Mammary epithelial cell (primary cell): ENCODE data around the gene ACVRL1.

Experiments used
- EZH2 ChIP-seq: IDR thresholded peaks from 2 replicates; pipeline ENCODE4 v1.6.1; 2012; ENCODE audit warnings: low read length, inconsistent platforms, borderline replicate concordance
- TF ChIP-seq, protein P1 (sequence below), 2 donors: IDR thresholded peaks in 1 of 2; conservative IDR thresholded peaks in 1 of 2; 2 replicates each; pipeline ENCODE4 v1.5.1; 2011 to 2012; ENCODE audit warnings: inconsistent platforms in 2 of 2, low read length in 2 of 2, mild to moderate bottlenecking in 2 of 2, control low read depth in 1 of 2, low read depth in 1 of 2; ENCODE audit not compliant: insufficient read depth in 1 of 2; ENCODE audit errors: extremely low read depth in 1 of 2

DNA sequence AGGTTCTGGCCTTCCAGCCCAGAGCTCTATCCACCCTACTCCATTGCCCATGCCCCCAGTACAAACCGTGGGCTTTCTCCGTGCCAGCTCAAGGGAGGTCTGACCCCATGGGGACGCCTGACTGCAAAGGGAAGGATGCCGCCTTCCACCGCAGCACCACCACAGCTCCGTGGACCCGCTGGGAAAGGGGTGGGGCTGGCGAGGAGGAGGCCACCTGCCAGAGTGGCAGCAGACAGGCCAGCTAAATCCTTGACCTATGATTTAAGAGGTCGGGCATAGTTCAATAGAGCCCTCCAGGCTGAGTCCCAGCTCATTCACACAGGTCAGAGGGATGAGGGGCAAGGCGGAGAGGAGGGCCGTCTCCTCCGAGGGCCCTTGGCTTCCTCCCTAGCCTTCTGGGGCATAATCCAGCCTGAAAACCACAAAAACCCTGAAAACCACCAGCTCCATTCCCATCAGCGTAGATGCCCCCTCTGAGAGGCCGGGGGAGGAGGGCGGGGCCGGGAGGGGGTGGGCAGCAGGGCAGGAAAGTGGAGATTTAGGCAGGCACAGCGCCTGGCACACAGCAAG is 43.9 kb upstream of the ACVRL1 start:
- peak; percentile 32 for TF ChIP-seq EZH2
- TF ChIP-seq, protein P1, sequence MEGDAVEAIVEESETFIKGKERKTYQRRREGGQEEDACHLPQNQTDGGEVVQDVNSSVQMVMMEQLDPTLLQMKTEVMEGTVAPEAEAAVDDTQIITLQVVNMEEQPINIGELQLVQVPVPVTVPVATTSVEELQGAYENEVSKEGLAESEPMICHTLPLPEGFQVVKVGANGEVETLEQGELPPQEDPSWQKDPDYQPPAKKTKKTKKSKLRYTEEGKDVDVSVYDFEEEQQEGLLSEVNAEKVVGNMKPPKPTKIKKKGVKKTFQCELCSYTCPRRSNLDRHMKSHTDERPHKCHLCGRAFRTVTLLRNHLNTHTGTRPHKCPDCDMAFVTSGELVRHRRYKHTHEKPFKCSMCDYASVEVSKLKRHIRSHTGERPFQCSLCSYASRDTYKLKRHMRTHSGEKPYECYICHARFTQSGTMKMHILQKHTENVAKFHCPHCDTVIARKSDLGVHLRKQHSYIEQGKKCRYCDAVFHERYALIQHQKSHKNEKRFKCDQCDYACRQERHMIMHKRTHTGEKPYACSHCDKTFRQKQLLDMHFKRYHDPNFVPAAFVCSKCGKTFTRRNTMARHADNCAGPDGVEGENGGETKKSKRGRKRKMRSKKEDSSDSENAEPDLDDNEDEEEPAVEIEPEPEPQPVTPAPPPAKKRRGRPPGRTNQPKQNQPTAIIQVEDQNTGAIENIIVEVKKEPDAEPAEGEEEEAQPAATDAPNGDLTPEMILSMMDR (conservative IDR thresholded peaks at IDR 0.05 in 1 of 2, IDR thresholded peaks at IDR 0.05 in 1 of 2; ENCODE audit: extremely low read depth in 1 of 2, insufficient read depth in 1 of 2, low read depth in 1 of 2, low read length in 2 of 2): no peak
